Activated naive CD4-positive, alpha-beta T cell treated with anti-CD3 and anti-CD28 coated beads, Interleukin-2, amount 50 U/mL, for 24 hours (primary cell): ENCODE data around the gene GNGT2.
A peak's percentile ranks its signal among the peaks of the same experiment; 100 is the strongest.

Experiments
- H3K27ac Mint-ChIP-seq: one replicate; pipeline ENCODE4 v1.8.0; 2021; ENCODE audit warnings: mild to moderate bottlenecking, mixed read lengths
- H3K27me3 Mint-ChIP-seq: one replicate; pipeline ENCODE4 v1.8.0; 2021; ENCODE audit warnings: mixed read lengths
- H3K36me3 Mint-ChIP-seq: one replicate; pipeline ENCODE4 v1.8.0; 2021; ENCODE audit warnings: mixed read lengths
- H3K4me1 Mint-ChIP-seq: one replicate; pipeline ENCODE4 v1.8.0; 2021; ENCODE audit warnings: mixed read lengths
- H3K4me3 Mint-ChIP-seq: one replicate; pipeline ENCODE4 v1.8.0; 2021; ENCODE audit warnings: mild to moderate bottlenecking, mixed read lengths
- H3K9me3 Mint-ChIP-seq: one replicate; pipeline ENCODE4 v1.8.0; 2021; ENCODE audit warnings: mixed read lengths

The GNGT2 gene

GRCh38 chr17:49219987-49220386 lies 9.6 kb upstream of the GNGT2 start:
- Mint-ChIP-seq H3K9me3 (no peaks in the 10 kb centered on the region), H3K27ac (no peak overlapping the region), H3K4me1 (peaks cover 61% of the 10 kb centered on the region), H3K36me3 (peaks cover 3% of the 10 kb centered on the region), H3K27me3 (no peaks in the 10 kb centered on the region), H3K4me3 (no peak overlapping the region)

GRCh38 chr17:49218941-49219913 lies 8.9 kb upstream of the GNGT2 start:
- Mint-ChIP-seq H3K27ac (peak overlapping the region; percentile 43), H3K27me3 (no peaks in the 10 kb centered on the region), H3K4me3 (peak overlapping the region; percentile 45), H3K4me1 (peaks cover 65% of the 10 kb centered on the region), H3K36me3 (peaks cover 3% of the 10 kb centered on the region), H3K9me3 (no peaks in the 10 kb centered on the region)

- Mint-ChIP-seq H3K27ac (peak overlapping the region; percentile 95), H3K4me3 (peak overlapping the region; percentile 77), H3K36me3 (peaks cover 4% of the 10 kb centered on the region), H3K27me3 (no peaks in the 10 kb centered on the region), H3K9me3 (no peaks in the 10 kb centered on the region), H3K4me1 (peaks cover 69% of the 10 kb centered on the region)
These were observed 7.5 kb upstream of the GNGT2 start for GRCh38 chr17:49217651-49218413.

GRCh38 chr17:49216953-49217650 lies 6.7 kb upstream of the GNGT2 start:
- Mint-ChIP-seq H3K9me3 (no peaks in the 10 kb centered on the region), H3K36me3 (peaks cover 4% of the 10 kb centered on the region), H3K27me3 (no peaks in the 10 kb centered on the region), H3K4me3 (peak overlapping the region; percentile 56), H3K27ac (peak overlapping the region; percentile 81), H3K4me1 (peaks cover 72% of the 10 kb centered on the region)

- Mint-ChIP-seq H3K27me3 (no peaks in the 10 kb centered on the region), H3K4me1 (peaks cover 74% of the 10 kb centered on the region), H3K9me3 (no peaks in the 10 kb centered on the region), H3K36me3 (peaks cover 4% of the 10 kb centered on the region), H3K4me3 (peak overlapping the region; percentile 56), H3K27ac (peak overlapping the region; percentile 81)
These were observed 6.1 kb upstream of the GNGT2 start for GRCh38 chr17:49216482-49216881.

GRCh38 chr17:49214676-49215360 lies 4.4 kb upstream of the GNGT2 start:
- Mint-ChIP-seq H3K4me3 (peak overlapping the region; percentile 68), H3K27ac (peak overlapping the region; percentile 90)

GRCh38 chr17:49213847-49214246 lies 3.5 kb upstream of the GNGT2 start:
- H3K27ac Mint-ChIP-seq: no peak overlapping the region
- H3K4me3 Mint-ChIP-seq: no peak overlapping the region
- H3K36me3 Mint-ChIP-seq: peaks cover 2% of the 10 kb centered on the region
- H3K4me1 Mint-ChIP-seq: peaks cover 90% of the 10 kb centered on the region
- H3K27me3 Mint-ChIP-seq: no peaks in the 10 kb centered on the region
- no peaks in the 10 kb centered on the region for H3K9me3 Mint-ChIP-seq

More at GRCh38 chr17:49214676-49215360, 4.4 kb upstream of the GNGT2 start:
- peaks cover 4% of the 10 kb centered on the region for H3K36me3 Mint-ChIP-seq
- peaks cover 88% of the 10 kb centered on the region for H3K4me1 Mint-ChIP-seq
- H3K27me3 Mint-ChIP-seq: no peaks in the 10 kb centered on the region
- H3K9me3 Mint-ChIP-seq: no peaks in the 10 kb centered on the region

GRCh38 chr17:49213399-49213798 lies 3.0 kb upstream of the GNGT2 start:
- H3K27me3 Mint-ChIP-seq: no peaks in the 10 kb centered on the region
- no peaks in the 10 kb centered on the region for H3K9me3 Mint-ChIP-seq
- peaks cover 1% of the 10 kb centered on the region for H3K36me3 Mint-ChIP-seq
- peak overlapping the region; percentile 85 for H3K4me3 Mint-ChIP-seq
- H3K27ac Mint-ChIP-seq: peak overlapping the region; percentile 31
- peaks cover 90% of the 10 kb centered on the region for H3K4me1 Mint-ChIP-seq

GRCh38 chr17:49209061-49209571 lies 1.3 kb downstream of the GNGT2 start:
- Mint-ChIP-seq H3K4me3 (peak overlapping the region; percentile 94), H3K27ac (peak overlapping the region; percentile 95), H3K36me3 (peaks cover under 1% of the 10 kb centered on the region), H3K27me3 (no peaks in the 10 kb centered on the region), H3K9me3 (no peaks in the 10 kb centered on the region), H3K4me1 (peaks cover 66% of the 10 kb centered on the region)

- Mint-ChIP-seq H3K9me3 (no peaks in the 10 kb centered on the region), H3K27ac (no peak overlapping the region), H3K4me1 (peaks cover 24% of the 10 kb centered on the region), H3K27me3 (no peaks in the 10 kb centered on the region), H3K4me3 (no peak overlapping the region), H3K36me3 (peaks cover 3% of the 10 kb centered on the region)
These were observed 5.9 kb downstream of the GNGT2 start for GRCh38 chr17:49204516-49204915.

- no peak overlapping the region for H3K4me3 Mint-ChIP-seq
- no peaks in the 10 kb centered on the region for H3K9me3 Mint-ChIP-seq
- H3K27me3 Mint-ChIP-seq: no peaks in the 10 kb centered on the region
- no peak overlapping the region for H3K27ac Mint-ChIP-seq
- H3K4me1 Mint-ChIP-seq: peaks cover 17% of the 10 kb centered on the region
- H3K36me3 Mint-ChIP-seq: peaks cover 3% of the 10 kb centered on the region
These were observed 6.6 kb downstream of the GNGT2 start for GRCh38 chr17:49203796-49204195.

- H3K9me3 Mint-ChIP-seq: no peaks in the 10 kb centered on the region
- peaks cover 6% of the 10 kb centered on the region for H3K4me1 Mint-ChIP-seq
- no peaks in the 10 kb centered on the region for H3K27me3 Mint-ChIP-seq
- H3K36me3 Mint-ChIP-seq: peaks cover 3% of the 10 kb centered on the region
- H3K4me3 Mint-ChIP-seq: no peak overlapping the region
- H3K27ac Mint-ChIP-seq: no peak overlapping the region
These were observed 8.9 kb downstream of the GNGT2 start for GRCh38 chr17:49201481-49201927.

GRCh38 chr17:49200423-49201083 lies 9.8 kb downstream of the GNGT2 start:
- no peaks in the 10 kb centered on the region for H3K4me1 Mint-ChIP-seq
- H3K27ac Mint-ChIP-seq: no peak overlapping the region
- H3K36me3 Mint-ChIP-seq: peaks cover 3% of the 10 kb centered on the region
- H3K4me3 Mint-ChIP-seq: no peak overlapping the region
- no peaks in the 10 kb centered on the region for H3K9me3 Mint-ChIP-seq
- no peaks in the 10 kb centered on the region for H3K27me3 Mint-ChIP-seq

GRCh38 chr17:49198211-49198610 lies 12.2 kb downstream of the GNGT2 start:
- Mint-ChIP-seq H3K9me3 (no peaks in the 10 kb centered on the region), H3K4me1 (peaks cover 14% of the 10 kb centered on the region), H3K36me3 (peaks cover 3% of the 10 kb centered on the region), H3K27me3 (no peaks in the 10 kb centered on the region), H3K4me3 (no peak overlapping the region), H3K27ac (no peak overlapping the region)
